ELF-1 (cell line): ENCODE results near the gene CRYGS.
A peak's percentile ranks its signal among the peaks of the same experiment; 100 is the strongest.
"Not testable (repeated sequence)": the region's sequence is repeated elsewhere in the genome, so short reads cannot be mapped to it uniquely, and the experiment has no call there.

Source experiments
- DNase-seq: peaks from one replicate; pipeline ENCODE4 v3.0.0-alpha.2; 2016; ENCODE audit warnings: low read depth, low spot score

Gene CRYGS

GRCh38 chr3:186519021-186519658, 25.0 kb downstream of the CRYGS start:
- no peak for DNase-seq

GRCh38 chr3:186517218-186517617, 27.0 kb downstream of the CRYGS start:
- no peak for DNase-seq

GRCh38 chr3:186516646-186517045, 27.5 kb downstream of the CRYGS start:
- DNase-seq: no peak

- no peak for DNase-seq
Observed at GRCh38 chr3:186515125-186515524, 29.1 kb downstream of the CRYGS start.

- DNase-seq: no peak
Observed at GRCh38 chr3:186514296-186515002, 29.7 kb downstream of the CRYGS start.

GRCh38 chr3:186513386-186513785, 30.8 kb downstream of the CRYGS start:
- no peak for DNase-seq

GRCh38 chr3:186512570-186513302, 31.4 kb downstream of the CRYGS start:
- DNase-seq: no peak

- no peak for DNase-seq
Observed at GRCh38 chr3:186511702-186512101, 32.5 kb downstream of the CRYGS start.

GRCh38 chr3:186511245-186511644, 32.9 kb downstream of the CRYGS start:
- DNase-seq: no peak

- DNase-seq: no peak
Observed at GRCh38 chr3:186510374-186511079, 33.7 kb downstream of the CRYGS start.

GRCh38 chr3:186509423-186509822, 34.8 kb downstream of the CRYGS start:
- peak; percentile 19 for DNase-seq

GRCh38 chr3:186506857-186507256, 37.3 kb downstream of the CRYGS start:
- no peak for DNase-seq

GRCh38 chr3:186506191-186506739, 37.9 kb downstream of the CRYGS start:
- DNase-seq: no peak

GRCh38 chr3:186502966-186503712, 41.0 kb downstream of the CRYGS start:
- no peak for DNase-seq

GRCh38 chr3:186502138-186502948, 41.8 kb downstream of the CRYGS start:
- peak; percentile 34 for DNase-seq

- not testable (repeated sequence) for DNase-seq
Observed at GRCh38 chr3:186499949-186500348, 44.2 kb downstream of the CRYGS start.

- not testable (repeated sequence) for DNase-seq
Observed at GRCh38 chr3:186498022-186498421, 46.2 kb downstream of the CRYGS start.

GRCh38 chr3:186497608-186498007, 46.6 kb downstream of the CRYGS start:
- DNase-seq: no peak

GRCh38 chr3:186496635-186497034, 47.5 kb downstream of the CRYGS start:
- no peak for DNase-seq

- DNase-seq: no peak
Observed at GRCh38 chr3:186496016-186496415, 48.2 kb downstream of the CRYGS start.
